ENCODE measurements around the gene DCHS2.

Gene DCHS2

DNA sequence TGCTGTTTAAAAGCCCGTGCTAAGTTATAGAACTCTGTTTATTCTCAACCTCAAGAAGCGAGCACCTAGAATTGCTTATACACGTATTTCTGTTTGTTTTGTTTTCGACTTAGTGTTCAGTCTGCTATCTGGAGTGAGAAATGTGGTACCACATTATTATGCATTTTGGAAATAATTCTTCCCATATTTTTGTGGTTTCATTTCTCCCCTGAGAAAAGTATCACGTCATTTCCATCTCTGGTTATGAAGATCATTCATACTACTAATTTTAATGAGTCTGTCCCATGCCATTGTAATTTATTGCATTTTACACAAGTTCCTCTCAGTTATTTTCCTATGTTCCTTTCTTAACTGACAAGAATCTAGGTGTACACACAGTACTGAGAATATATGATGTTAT is 186.0 kb downstream of the DCHS2 start:
- Histone ChIP-seq H3K9me3 (ENCODE audit: control insufficient read depth, insufficient read depth, low read length) (no peaks in the 10 kb centered on the region), H3K27ac (ENCODE audit: low read length) (no peak overlapping the region), H3K4me1 (ENCODE audit: control insufficient read depth, insufficient read depth, low read length) (no peaks in the 10 kb centered on the region), H3K27me3 (ENCODE audit: control insufficient read depth, insufficient read depth, low read length) (no peaks in the 10 kb centered on the region), H3K36me3 (ENCODE audit: control insufficient read depth, insufficient read depth, low read length) (no peaks in the 10 kb centered on the region), H3K4me3 (ENCODE audit: low read length) (no peak overlapping the region)
- no peak for DNase-seq (ENCODE audit: low read depth, low spot score)
- no CpG with 5 or more reads among the region's 5 CpGs for WGBS (ENCODE audit: insufficient coverage, insufficient read length)

- no peak overlapping the region for H3K4me3 ChIP-seq (ENCODE audit: low read length)
- H3K4me1 ChIP-seq (ENCODE audit: control insufficient read depth, insufficient read depth, low read length) = no peaks in the 10 kb centered on the region
- H3K27me3 ChIP-seq (ENCODE audit: control insufficient read depth, insufficient read depth, low read length) = no peaks in the 10 kb centered on the region
- DNase-seq (ENCODE audit: low read depth, low spot score) = no peak
- WGBS (ENCODE audit: insufficient coverage, insufficient read length) = no CpG with 5 or more reads among the region's 5 CpGs
- H3K9me3 ChIP-seq (ENCODE audit: control insufficient read depth, insufficient read depth, low read length) = no peaks in the 10 kb centered on the region
- H3K27ac ChIP-seq (ENCODE audit: low read length) = no peak overlapping the region
- no peaks in the 10 kb centered on the region for H3K36me3 ChIP-seq (ENCODE audit: control insufficient read depth, insufficient read depth, low read length)
These were observed 186.9 kb downstream of the DCHS2 start for GRCh38 chr4:154304679-154305078.

DNA sequence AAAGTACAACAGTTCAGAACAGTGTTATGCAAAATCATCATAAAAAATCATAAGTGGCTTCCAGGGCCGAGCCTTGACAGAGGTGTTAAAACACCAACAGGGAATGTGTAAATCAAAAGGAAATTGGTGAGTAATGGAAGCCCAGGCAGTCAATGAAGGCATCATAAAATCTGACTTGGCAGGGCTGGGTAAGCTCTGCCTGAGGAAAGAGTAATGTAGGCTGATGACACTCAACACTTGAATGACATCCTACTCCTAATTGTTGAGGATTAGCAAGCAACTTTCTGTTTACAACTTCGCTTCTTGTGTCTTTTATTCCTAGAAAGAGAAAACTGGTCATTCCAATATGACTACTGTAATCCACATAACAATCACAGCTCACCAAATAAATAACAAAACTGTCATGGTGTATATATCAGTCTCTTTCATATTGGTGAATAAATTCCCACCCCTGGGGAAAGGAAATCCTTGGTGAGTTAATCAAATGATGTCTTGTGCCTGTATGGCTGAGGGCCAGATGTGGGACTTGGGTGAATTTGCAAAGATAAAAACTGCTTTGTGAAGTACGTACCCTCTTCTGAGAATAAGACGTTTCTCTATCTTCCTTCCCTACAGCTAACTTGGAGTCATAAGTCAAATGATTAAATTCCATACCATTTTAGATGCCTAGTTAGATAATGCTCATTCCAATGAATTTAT is 196.8 kb downstream of the DCHS2 start:
- H3K27me3 ChIP-seq (ENCODE audit: control insufficient read depth, insufficient read depth, low read length) = no peaks in the 10 kb centered on the region
- H3K4me1 ChIP-seq (ENCODE audit: control insufficient read depth, insufficient read depth, low read length) = no peaks in the 10 kb centered on the region
- no CpG with 5 or more reads among the region's 4 CpGs for WGBS (ENCODE audit: insufficient coverage, insufficient read length)

GRCh38 chr4:154293427-154293826 is 198.2 kb downstream of the DCHS2 start:
- no peaks in the 10 kb centered on the region for H3K27me3 ChIP-seq (ENCODE audit: control insufficient read depth, insufficient read depth, low read length)
- no CpG with 5 or more reads among the region's 9 CpGs for whole genome bisulfite sequencing (ENCODE audit: insufficient coverage, insufficient read length)

More for the DNA sequence above, 196.8 kb downstream of the DCHS2 start:
- Histone ChIP-seq H3K4me3 (ENCODE audit: low read length) (no peak overlapping the region), H3K9me3 (ENCODE audit: control insufficient read depth, insufficient read depth, low read length) (no peaks in the 10 kb centered on the region), H3K27ac (ENCODE audit: low read length) (no peak overlapping the region), H3K36me3 (ENCODE audit: control insufficient read depth, insufficient read depth, low read length) (no peaks in the 10 kb centered on the region)
- no peak for DNase-seq (ENCODE audit: low read depth, low spot score)

DNA sequence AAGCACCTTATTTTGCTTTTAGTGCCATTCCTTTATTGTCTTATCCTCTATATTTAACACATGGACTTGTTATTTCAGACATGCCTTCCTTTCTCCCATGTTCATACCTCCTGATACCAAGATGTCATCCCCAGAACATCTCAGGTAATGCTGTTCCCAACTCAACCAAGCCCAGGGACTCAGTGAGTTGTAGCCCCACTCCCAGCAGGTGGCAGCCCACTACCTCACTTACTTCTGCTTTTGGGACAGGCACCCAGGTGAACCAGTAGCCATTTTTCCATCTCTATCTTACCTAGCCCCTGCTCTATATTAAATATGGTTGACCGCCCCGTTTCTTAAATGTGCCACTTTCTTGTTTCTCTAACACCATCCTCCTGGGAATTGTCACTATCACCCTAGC is 199.0 kb downstream of the DCHS2 start:
- WGBS (ENCODE audit: insufficient coverage, insufficient read length) = no CpG with 5 or more reads among the region's 2 CpGs
- H3K4me1 ChIP-seq (ENCODE audit: control insufficient read depth, insufficient read depth, low read length) = no peaks in the 10 kb centered on the region
- DNase-seq (ENCODE audit: low read depth, low spot score) = no peak
- no peak overlapping the region for H3K27ac ChIP-seq (ENCODE audit: low read length)
- H3K4me3 ChIP-seq (ENCODE audit: low read length) = no peak overlapping the region
- no peaks in the 10 kb centered on the region for H3K27me3 ChIP-seq (ENCODE audit: control insufficient read depth, insufficient read depth, low read length)
- H3K36me3 ChIP-seq (ENCODE audit: control insufficient read depth, insufficient read depth, low read length) = no peaks in the 10 kb centered on the region
- H3K9me3 ChIP-seq (ENCODE audit: control insufficient read depth, insufficient read depth, low read length) = no peaks in the 10 kb centered on the region

More at GRCh38 chr4:154293427-154293826, 198.2 kb downstream of the DCHS2 start:
- DNase-seq (ENCODE audit: low read depth, low spot score) = no peak
- H3K36me3 ChIP-seq (ENCODE audit: control insufficient read depth, insufficient read depth, low read length) = no peaks in the 10 kb centered on the region
- no peaks in the 10 kb centered on the region for H3K9me3 ChIP-seq (ENCODE audit: control insufficient read depth, insufficient read depth, low read length)
- H3K27ac ChIP-seq (ENCODE audit: low read length) = no peak overlapping the region
- H3K4me3 ChIP-seq (ENCODE audit: low read length) = no peak overlapping the region
- no peaks in the 10 kb centered on the region for H3K4me1 ChIP-seq (ENCODE audit: control insufficient read depth, insufficient read depth, low read length)

DNA sequence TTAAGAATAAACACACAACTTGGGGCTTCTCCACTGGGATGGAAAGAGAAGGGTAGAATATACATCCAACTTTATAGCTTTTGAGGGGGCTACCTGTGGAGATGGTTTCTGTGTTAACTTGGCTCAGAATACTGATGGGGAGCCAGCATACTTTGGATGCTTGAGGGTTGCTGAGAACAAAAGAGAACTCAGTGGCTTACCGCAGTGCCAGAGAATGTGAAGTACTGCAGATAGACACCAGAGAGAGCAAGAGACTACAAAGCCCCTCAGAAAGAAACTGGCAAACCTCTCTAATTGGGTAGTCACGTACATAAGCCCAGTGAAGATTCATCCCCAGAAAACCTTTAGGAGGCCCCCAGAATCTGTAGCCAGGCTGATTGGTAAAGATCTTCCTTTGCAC is 214.4 kb downstream of the DCHS2 start:
- H3K27me3 ChIP-seq (ENCODE audit: control insufficient read depth, insufficient read depth, low read length) = no peaks in the 10 kb centered on the region
- WGBS (ENCODE audit: insufficient coverage, insufficient read length) = no CpG with 5 or more reads among the region's 2 CpGs
- H3K36me3 ChIP-seq (ENCODE audit: control insufficient read depth, insufficient read depth, low read length) = no peaks in the 10 kb centered on the region
- peak; percentile 77 for DNase-seq (ENCODE audit: low read depth, low spot score)
- H3K4me1 ChIP-seq (ENCODE audit: control insufficient read depth, insufficient read depth, low read length) = no peaks in the 10 kb centered on the region; the same call in 1 of the 2 replicates
- no peaks in the 10 kb centered on the region for H3K9me3 ChIP-seq (ENCODE audit: control insufficient read depth, insufficient read depth, low read length)
- no peak overlapping the region for H3K4me3 ChIP-seq (ENCODE audit: low read length)
- no peak overlapping the region for H3K27ac ChIP-seq (ENCODE audit: low read length)

DNA sequence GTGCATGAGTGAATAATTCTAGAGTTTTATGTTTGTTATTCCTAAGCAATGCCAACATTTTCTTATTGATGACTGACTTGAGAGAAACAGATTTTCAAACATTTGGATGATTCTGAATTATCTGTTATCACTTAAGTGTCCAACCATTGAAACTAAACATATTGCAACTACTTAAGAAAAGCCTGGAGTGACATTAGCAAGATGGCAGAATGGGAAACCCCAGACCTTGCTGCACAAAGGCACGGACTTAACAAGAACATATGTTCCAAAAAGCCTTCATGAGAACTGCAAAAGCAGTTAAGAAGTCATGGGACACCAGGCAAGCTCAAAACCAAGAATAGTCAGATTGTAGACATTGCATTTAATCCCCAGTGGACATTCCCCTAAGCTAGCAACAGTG is 215.1 kb downstream of the DCHS2 start:
- WGBS (ENCODE audit: insufficient coverage, insufficient read length) = no CpG with 5 or more reads among the region's 1 CpG
- Histone ChIP-seq H3K27ac (ENCODE audit: low read length) (no peak overlapping the region), H3K4me1 (ENCODE audit: control insufficient read depth, insufficient read depth, low read length) (no peaks in the 10 kb centered on the region; the same call in 1 of the 2 replicates), H3K27me3 (ENCODE audit: control insufficient read depth, insufficient read depth, low read length) (no peaks in the 10 kb centered on the region), H3K36me3 (ENCODE audit: control insufficient read depth, insufficient read depth, low read length) (no peaks in the 10 kb centered on the region), H3K4me3 (ENCODE audit: low read length) (no peak overlapping the region), H3K9me3 (ENCODE audit: control insufficient read depth, insufficient read depth, low read length) (no peaks in the 10 kb centered on the region)
- DNase-seq (ENCODE audit: low read depth, low spot score) = no peak

DNA sequence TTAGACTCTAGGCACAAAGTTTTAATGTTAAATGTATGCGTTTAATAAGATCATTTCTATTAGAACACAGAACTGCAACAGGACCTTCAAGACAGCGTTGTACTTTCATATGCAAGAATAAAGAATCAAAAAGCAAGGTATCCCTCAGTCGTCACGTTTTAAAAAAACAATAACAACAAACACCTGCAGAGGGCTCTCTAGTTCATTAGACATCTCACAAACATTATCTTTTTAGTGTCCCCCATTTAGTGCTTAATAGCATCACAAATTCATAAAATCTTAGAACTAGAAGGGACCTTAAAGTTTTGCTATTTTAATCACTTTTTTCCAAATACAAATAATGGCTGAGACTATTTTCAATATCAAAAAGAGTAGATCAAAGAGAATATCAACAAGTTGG is 236.6 kb downstream of the DCHS2 start:
- no peaks in the 10 kb centered on the region for H3K27me3 ChIP-seq (ENCODE audit: control insufficient read depth, insufficient read depth, low read length)
- DNase-seq (ENCODE audit: low read depth, low spot score) = no peak
- no CpG with 5 or more reads among the region's 4 CpGs for WGBS (ENCODE audit: insufficient coverage, insufficient read length)

GRCh38 chr4:154234576-154234975 is 257.0 kb downstream of the DCHS2 start:
- no peaks in the 10 kb centered on the region for H3K9me3 ChIP-seq (ENCODE audit: control insufficient read depth, insufficient read depth, low read length)
- no peaks in the 10 kb centered on the region for H3K36me3 ChIP-seq (ENCODE audit: control insufficient read depth, insufficient read depth, low read length)
- no peak overlapping the region for H3K4me3 ChIP-seq (ENCODE audit: low read length)
- no peaks in the 10 kb centered on the region for H3K27me3 ChIP-seq (ENCODE audit: control insufficient read depth, insufficient read depth, low read length)
- H3K4me1 ChIP-seq (ENCODE audit: control insufficient read depth, insufficient read depth, low read length) = peaks cover 1% of the 10 kb centered on the region; the same call in 1 of the 2 replicates
- H3K27ac ChIP-seq (ENCODE audit: low read length) = no peak overlapping the region
- no peak for DNase-seq (ENCODE audit: low read depth, low spot score)
- no CpG with 5 or more reads among the region's 4 CpGs for WGBS (ENCODE audit: insufficient coverage, insufficient read length)

More for the DNA sequence above, 236.6 kb downstream of the DCHS2 start:
- H3K9me3 ChIP-seq (ENCODE audit: control insufficient read depth, insufficient read depth, low read length) = no peaks in the 10 kb centered on the region
- no peaks in the 10 kb centered on the region for H3K36me3 ChIP-seq (ENCODE audit: control insufficient read depth, insufficient read depth, low read length)
- no peaks in the 10 kb centered on the region for H3K4me1 ChIP-seq (ENCODE audit: control insufficient read depth, insufficient read depth, low read length)
- H3K27ac ChIP-seq (ENCODE audit: low read length) = no peak overlapping the region
- no peak overlapping the region for H3K4me3 ChIP-seq (ENCODE audit: low read length)

- Histone ChIP-seq H3K4me3 (ENCODE audit: low read length) (no peak overlapping the region), H3K27ac (ENCODE audit: low read length) (no peak overlapping the region), H3K9me3 (ENCODE audit: control insufficient read depth, insufficient read depth, low read length) (no peaks in the 10 kb centered on the region), H3K36me3 (ENCODE audit: control insufficient read depth, insufficient read depth, low read length) (no peaks in the 10 kb centered on the region), H3K27me3 (ENCODE audit: control insufficient read depth, insufficient read depth, low read length) (no peaks in the 10 kb centered on the region), H3K4me1 (ENCODE audit: control insufficient read depth, insufficient read depth, low read length) (peaks cover 1% of the 10 kb centered on the region; the same call in 1 of the 2 replicates)
- no CpG with 5 or more reads among the region's 2 CpGs for WGBS (ENCODE audit: insufficient coverage, insufficient read length)
- DNase-seq (ENCODE audit: low read depth, low spot score) = no peak
These were observed 259.7 kb downstream of the DCHS2 start for GRCh38 chr4:154231806-154232478.
